Measurements from ENCODE around the gene TSEN54.
"Not testable (repeated sequence)": the region's sequence is repeated elsewhere in the genome, so short reads cannot be mapped to it uniquely, and the experiment has no call there.

Gene TSEN54

DNA sequence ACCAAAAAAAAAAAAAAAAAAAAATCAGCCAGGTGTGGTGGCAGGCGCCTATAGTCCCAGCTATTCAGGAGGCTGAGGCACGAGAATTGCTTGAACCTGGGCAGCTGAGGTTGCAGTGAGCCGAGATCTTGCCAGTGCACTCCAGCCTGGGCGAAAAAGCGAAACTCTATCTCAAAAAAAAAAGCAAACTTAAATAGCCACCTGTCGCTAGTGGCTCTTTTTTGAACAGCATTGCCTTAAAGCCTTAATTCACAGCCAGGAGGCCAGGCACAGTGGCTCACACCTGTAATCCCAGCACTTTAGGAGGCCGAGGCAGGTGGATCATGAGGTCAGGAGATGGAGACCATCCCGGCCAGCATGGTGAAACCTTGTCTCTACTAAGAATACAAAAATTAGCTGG, 4.1 kb downstream of the TSEN54 start:
- DNase-seq: not testable (repeated sequence)

GRCh38 chr17:75521290-75521689, 5.0 kb downstream of the TSEN54 start:
- DNase-seq: no peak

DNA sequence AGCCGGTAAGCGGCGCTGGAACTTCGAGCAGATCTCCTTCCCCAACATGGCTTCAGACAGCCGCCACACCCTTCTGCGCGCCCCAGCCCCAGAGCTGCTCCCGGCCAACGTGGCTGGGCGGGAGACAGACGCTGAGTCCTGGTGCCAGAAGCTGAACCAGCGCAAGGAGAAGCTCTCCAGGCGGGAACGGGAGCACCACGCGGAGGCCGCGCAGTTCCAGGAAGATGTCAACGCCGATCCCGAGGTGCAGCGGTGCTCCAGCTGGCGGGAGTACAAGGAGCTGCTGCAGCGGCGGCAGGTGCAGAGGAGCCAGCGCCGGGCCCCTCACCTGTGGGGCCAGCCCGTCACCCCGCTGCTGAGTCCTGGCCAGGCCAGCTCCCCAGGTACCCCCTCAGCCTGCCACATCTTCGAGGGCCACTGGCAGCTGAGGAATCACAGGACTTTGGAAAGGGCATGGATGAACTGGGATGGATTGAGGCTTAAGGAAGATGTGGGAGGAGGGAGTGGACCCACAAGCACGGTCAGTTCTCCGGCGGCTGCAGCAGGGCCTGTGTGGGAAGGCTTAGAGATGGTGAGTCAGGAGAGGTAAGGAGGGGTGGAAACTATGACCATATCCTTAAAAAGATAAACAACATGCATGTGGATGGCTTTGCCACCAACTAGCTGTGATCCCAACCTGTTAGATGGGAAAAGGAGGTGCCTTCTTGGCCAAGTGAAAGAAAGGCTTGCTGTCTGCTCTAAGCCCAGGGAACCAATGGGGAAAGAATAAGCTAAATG, 5.8 kb downstream of the TSEN54 start:
- no peak for DNase-seq

DNA sequence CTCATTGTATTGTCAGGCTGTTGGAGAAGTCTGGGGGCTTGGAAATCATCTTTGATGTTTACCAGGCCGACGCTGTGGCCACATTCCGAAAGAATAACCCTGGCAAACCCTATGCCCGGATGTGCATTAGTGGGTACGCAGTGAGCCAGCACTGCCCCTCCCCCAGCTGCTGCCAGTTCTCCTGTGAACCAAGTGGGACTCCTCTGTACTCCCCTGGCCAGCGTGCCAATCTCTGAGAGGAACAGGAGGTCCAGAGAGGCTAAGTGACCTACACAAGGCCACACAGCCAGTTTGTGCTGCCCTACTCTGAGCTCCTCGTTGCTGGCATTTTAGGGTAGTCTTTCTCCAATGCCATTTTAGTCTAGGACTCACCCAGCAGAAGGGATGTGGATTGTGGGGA, 7.3 kb downstream of the TSEN54 start:
- DNase-seq: no peak

- no peak for DNase-seq
These were observed 8.1 kb downstream of the TSEN54 start for GRCh38 chr17:75524269-75524969.

DNA sequence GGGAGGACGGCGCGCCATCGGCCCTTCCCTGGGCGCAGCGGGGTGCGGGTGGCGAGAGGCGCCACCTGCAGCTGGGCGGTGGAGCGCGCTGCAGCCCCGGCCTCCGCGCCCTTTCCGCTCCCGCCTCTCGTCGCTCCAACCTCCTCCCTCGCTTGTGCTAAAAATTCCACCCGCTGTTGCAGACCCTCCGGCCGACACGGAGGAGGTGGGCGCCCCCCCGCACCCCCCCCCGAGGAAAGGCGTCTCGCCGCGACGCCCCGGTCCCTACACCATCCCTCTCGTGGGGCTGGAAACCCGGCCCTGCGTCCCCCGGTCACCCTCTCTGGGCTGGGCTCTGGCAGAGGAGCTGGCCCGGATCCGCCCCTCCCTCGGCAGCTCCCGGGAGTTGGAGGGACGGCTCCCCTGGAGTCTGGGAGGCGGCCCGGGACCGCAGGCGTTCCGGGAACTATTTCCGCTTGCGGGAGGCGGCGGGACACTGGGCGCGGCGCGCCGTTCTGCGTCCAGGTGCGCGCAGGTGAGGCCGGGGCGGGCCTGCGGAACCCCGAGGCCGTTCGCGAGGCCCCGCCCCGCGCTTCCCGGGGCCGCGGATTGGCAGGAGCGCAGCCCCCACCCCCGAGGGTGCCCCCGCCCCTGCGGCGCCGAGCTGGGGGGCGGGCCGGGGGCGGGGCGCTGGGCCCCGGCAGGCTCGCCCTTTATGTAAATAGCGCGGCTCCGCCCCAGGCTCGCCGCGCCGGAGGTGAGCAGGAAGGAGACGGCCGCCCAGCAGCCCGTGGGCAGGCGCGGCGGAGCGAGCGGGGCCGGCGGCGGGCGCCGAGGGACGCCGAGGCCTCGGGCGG, 8.9 kb downstream of the TSEN54 start, which contains the start of gene LLGL2:
LLGL2 (plus strand) TSS at position 728 of the 836 bp plus-strand sequence. CDS start 17,730 bp downstream, outside the sequence.
- DNase-seq: peak; percentile 45

DNA sequence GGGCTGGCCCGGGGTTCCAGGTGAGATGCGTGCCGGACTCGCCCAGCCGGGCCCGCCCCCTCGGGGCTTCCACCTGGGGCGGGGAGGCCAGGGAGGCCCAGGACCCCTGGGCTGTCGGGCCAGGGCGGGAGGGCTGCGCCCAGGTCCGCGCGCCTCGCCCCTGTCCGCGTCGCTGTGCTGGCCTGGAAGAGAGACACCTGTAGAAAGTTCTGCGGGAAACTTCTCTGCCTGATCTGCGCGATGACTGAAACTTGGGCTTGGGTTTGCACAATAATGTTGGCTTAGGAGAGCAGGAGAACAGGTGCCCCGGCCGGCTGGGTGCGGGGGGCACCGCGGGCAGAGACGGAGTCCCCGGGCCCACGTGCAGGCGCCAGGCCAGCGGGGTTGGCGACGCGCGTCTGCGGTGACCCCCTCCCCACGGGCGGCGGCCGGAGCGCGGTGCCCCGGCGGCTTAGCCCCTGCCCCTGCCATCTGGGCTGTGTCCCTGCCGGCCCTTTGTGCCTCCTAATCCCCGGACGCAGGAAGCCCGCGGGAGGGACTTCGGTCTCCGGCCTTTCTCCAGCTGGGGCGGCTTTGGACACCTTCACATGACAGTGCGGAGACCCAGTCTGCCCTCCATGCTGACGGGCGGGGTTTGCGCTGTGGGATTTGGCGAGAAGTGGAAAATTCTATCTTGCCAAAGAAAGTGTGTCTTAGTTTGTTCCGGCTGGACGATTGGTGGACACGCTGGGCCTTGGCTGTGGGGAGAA, 9.7 kb downstream of the TSEN54 start:
- DNase-seq: no peak

GRCh38 chr17:75526555-75527270, 10.4 kb downstream of the TSEN54 start:
- DNase-seq: no peak

- DNase-seq: no peak
These were observed 14.8 kb downstream of the TSEN54 start for GRCh38 chr17:75530837-75531720.

DNA sequence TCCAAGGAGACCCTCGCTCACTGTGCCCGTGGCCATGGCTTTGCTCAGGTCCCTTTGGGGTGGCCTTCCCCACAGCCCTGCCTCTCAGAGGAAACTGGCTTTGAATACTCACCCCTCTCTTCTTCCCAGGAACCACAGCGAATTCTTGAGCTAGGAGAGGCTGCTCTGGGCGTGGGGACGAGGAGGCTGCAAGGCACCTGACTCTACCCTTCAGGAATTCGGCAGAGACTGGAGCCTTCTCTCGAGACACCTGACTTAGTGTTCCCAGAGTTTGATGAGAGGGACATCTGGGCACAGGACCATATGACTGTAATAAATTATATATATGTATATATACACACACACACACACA, 15.4 kb downstream of the TSEN54 start:
- DNase-seq: no peak

GRCh38 chr17:75535119-75535537, 18.8 kb downstream of the TSEN54 start:
- no peak for DNase-seq

GRCh38 chr17:75535871-75536270, 19.5 kb downstream of the TSEN54 start:
- DNase-seq: no peak

GRCh38 chr17:75536366-75536765, 20.0 kb downstream of the TSEN54 start:
- no peak for DNase-seq

DNA sequence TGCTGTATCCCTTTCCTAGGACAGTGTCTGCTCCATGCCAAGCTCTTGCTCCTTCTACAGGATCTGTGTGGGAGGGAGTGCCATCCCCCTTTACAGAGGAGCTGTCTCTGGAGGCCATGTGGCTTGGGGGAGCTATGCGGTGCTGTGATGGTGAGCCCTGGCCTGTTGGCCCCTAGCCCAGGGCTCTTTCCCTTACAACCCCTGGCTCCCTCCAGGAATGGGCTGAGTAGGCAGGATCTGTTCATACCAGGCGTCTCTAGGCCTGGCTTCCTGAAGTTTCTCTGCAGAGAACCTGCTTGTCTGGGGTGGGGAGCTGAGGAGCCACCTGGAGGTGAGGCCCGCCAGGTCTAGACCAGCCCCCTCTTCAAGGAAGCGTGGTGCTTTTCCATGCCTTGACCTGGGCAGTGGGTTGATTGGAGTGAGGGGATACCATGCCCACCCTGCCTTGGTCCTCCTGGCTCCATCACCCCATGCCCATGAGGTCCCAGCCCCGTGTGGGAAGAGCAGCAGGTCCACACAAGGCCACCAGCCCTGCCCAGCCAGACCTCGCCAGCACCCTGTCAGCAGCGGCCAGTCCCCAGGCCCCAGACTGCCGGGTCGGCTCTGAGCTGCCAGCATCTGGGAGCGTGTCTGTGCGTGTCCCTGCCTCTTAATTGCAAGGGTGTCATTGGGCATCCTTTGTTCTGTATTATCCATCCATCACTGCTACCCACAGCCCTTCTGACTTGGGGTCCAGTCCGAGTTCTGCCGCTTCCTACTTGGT, 23.8 kb downstream of the TSEN54 start:
- DNase-seq: no peak

DNA sequence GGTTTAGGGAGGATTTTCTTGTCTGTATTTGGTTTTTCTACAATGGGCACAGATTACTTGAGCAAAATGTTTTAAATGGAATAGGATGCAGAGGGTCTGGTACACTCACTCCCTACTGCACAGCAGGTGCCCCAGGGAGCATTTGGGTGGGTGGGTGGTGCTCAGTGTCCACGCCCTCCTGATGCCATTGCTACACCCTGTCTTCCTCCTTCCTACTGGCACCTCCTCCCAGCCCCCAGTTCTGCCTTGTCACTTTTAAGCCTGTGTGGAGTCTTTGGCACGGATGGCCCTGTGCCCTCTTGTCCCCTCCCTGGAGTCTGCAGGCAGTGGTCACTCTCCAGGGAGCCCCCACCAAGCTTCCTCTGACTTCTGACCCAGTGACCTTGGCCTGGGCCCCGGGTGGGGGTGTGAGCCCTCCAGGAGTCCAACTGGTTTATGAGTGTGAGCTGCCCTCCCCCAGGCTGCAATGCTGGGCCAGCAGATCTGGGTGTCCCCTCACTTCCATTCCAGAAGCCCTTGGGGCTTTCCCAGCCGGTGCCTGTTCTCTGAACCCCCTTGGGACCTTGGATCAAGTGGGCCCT, 24.7 kb downstream of the TSEN54 start:
- no peak for DNase-seq

DNA sequence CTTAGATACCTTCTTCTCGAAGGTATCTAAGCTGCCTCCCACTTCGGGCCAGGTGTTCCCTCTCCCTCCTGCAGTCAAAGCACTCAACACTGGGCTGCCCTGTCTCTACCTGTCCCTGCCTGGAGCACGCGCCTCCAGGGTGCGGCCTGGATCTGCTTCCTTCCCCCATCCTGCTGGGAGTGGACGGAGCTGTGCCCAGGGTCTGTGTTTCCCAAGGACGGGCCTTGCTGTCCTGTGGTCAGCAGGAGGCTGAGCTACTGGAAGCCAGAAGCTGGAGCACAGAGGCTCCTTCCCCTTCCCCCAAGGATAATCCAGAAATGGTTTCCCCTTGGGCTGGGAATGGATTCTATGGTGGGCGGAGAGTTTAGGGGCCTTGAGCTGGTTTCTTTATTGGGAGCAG, 25.9 kb downstream of the TSEN54 start:
- no peak for DNase-seq

GRCh38 chr17:75542728-75543336, 26.5 kb downstream of the TSEN54 start:
- no peak for DNase-seq

DNA sequence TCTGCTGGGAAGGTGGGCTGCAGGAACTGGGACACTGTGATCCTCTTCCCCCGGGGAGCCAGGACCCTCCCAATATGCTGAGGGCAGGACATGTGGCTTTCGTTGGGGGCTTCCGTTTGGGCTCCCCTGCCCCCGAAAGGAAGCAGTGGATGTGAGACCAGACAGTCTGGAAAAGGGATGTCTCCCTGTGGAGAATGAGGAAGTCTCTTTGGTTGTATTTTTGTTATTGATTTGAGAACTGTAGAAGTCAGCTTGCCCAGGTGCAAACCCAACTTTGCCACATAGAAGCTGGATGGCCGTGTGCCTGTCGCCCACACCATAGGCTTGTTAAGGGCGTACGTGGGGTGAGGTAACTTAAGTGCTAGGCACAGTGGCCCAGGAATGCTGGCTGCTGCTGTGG, 27.9 kb downstream of the TSEN54 start:
- no peak for DNase-seq

GRCh38 chr17:75546181-75546580, 29.9 kb downstream of the TSEN54 start:
- no peak for DNase-seq
